Trophoblast cell (in vitro differentiated cells and primary cell): Measurements from ENCODE around the gene ASAP2.

Experiments used
- DNase-seq, 2 donors: peaks; one replicate each; pipeline ENCODE4 v3.0.0-alpha.2; 2016
- H2AFZ ChIP-seq: 2 replicates; pipeline ENCODE4 v1.6.1; 2013; ENCODE audit warnings: low read length, moderate library complexity, mild to moderate bottlenecking; ENCODE audit not compliant: insufficient read depth, poor library complexity
- H2AK5ac ChIP-seq: 2 replicates; pipeline ENCODE4 v1.6.1; 2013; ENCODE audit warnings: mild to moderate bottlenecking, low read length
- H2BK120ac ChIP-seq: 2 replicates; pipeline ENCODE4 v1.6.1; 2013; ENCODE audit warnings: low read length, mild to moderate bottlenecking, moderate library complexity; ENCODE audit not compliant: insufficient read depth, poor library complexity
- H2BK12ac ChIP-seq: 2 replicates; pipeline ENCODE4 v1.6.1; 2013; ENCODE audit warnings: mild to moderate bottlenecking, low read length, moderate library complexity
- H2BK5ac ChIP-seq: 2 replicates; pipeline ENCODE4 v1.6.1; 2013; ENCODE audit warnings: low read length, low read depth, moderate library complexity, mild to moderate bottlenecking; ENCODE audit not compliant: poor library complexity
- H3K14ac ChIP-seq: 2 replicates; pipeline ENCODE4 v1.6.1; 2013; ENCODE audit warnings: mild to moderate bottlenecking, low read length
- H3K18ac ChIP-seq: 2 replicates; pipeline ENCODE4 v1.6.1; 2013; ENCODE audit warnings: mild to moderate bottlenecking, low read length
- H3K23ac ChIP-seq: 2 replicates; pipeline ENCODE4 v1.6.1; 2013; ENCODE audit warnings: low read length
- H3K27ac ChIP-seq: 2 replicates; pipeline ENCODE4 v1.5.1; 2013; ENCODE audit warnings: low read depth, mild to moderate bottlenecking, inconsistent platforms, low read length, moderate library complexity
- H3K27me3 ChIP-seq: 2 replicates; pipeline ENCODE4 v1.6.1; 2013; ENCODE audit warnings: inconsistent platforms, mild to moderate bottlenecking, low read length, moderate library complexity; ENCODE audit not compliant: insufficient read depth
- H3K36me3 ChIP-seq, 2 experiments: 1 replicate in 1 of 2; 2 replicates in 1 of 2; pipeline ENCODE4 v1.6.1; 2013; ENCODE audit warnings: low read length in 2 of 2, mild to moderate bottlenecking in 2 of 2, moderate library complexity in 1 of 2; ENCODE audit not compliant: insufficient read depth in 2 of 2, control insufficient read depth in 1 of 2
- H3K4ac ChIP-seq: 2 replicates; pipeline ENCODE4 v1.6.1; 2013; ENCODE audit warnings: low read depth, mild to moderate bottlenecking, low read length, moderate library complexity
- H3K4me1 ChIP-seq, 2 experiments: 1 replicate in 1 of 2; 2 replicates in 1 of 2; pipeline ENCODE4 v1.6.1; 2013; ENCODE audit warnings: low read length in 2 of 2, mild to moderate bottlenecking in 2 of 2, moderate library complexity in 1 of 2; ENCODE audit not compliant: insufficient read depth in 2 of 2, control insufficient read depth in 1 of 2
- H3K4me2 ChIP-seq: 2 replicates; pipeline ENCODE4 v1.6.1; 2013; ENCODE audit warnings: inconsistent platforms, mild to moderate bottlenecking, low read length, moderate library complexity
- H3K4me3 ChIP-seq: 2 replicates; pipeline ENCODE4 v1.5.1; 2013; ENCODE audit warnings: mild to moderate bottlenecking, low read depth, low read length, inconsistent platforms
- H3K79me1 ChIP-seq: one replicate; pipeline ENCODE4 v1.6.1; 2013; ENCODE audit warnings: low read length
- H3K79me2 ChIP-seq: 2 replicates; pipeline ENCODE4 v1.6.1; 2013; ENCODE audit warnings: low read length, mild to moderate bottlenecking; ENCODE audit not compliant: control insufficient read depth, insufficient read depth, poor library complexity
- H3K9ac ChIP-seq: 2 replicates; pipeline ENCODE4 v1.6.1; 2013; ENCODE audit warnings: mild to moderate bottlenecking, low read length
- H3K9me3 ChIP-seq: 2 replicates; pipeline ENCODE4 v1.6.1; 2013; ENCODE audit warnings: low read depth, mild to moderate bottlenecking, control low read depth, inconsistent platforms, low read length; ENCODE audit not compliant: insufficient read depth
- H4K12ac ChIP-seq: 2 replicates; pipeline ENCODE4 v1.6.1; 2013; ENCODE audit warnings: low read depth, mild to moderate bottlenecking, low read length, moderate library complexity
- H4K8ac ChIP-seq: 2 replicates; pipeline ENCODE4 v1.6.1; 2013; ENCODE audit warnings: low read depth, mild to moderate bottlenecking, low read length, moderate library complexity
- H4K91ac ChIP-seq: one replicate; pipeline ENCODE4 v1.6.1; 2013; ENCODE audit warnings: low read depth, mild to moderate bottlenecking, low read length, moderate library complexity
- WGBS: extraction: QIAGEN DNeasy Blood & Tissue Kit; methylation state at CpG from one replicate; pipeline ENCODE4 v1.1.7; 2013; ENCODE audit warnings: missing lambda C conversion rate; ENCODE audit not compliant: insufficient read length, insufficient coverage; ENCODE audit errors: extremely low coverage; 5-methylcytosine and 5-hydroxymethylcytosine counted together

ASAP2 gene

GRCh38 chr2:9286554-9287399 lies 80.2 kb downstream of the ASAP2 start:
- DNase-seq = peak; percentile 72 to 86
- Histone ChIP-seq H3K79me2 (no peaks in the 10 kb centered on the region), H3K4me1 (peaks cover 18 to 21% of the 10 kb centered on the region in 2 experiments), H3K9me3 (no peaks in the 10 kb centered on the region), H3K27ac (peak overlapping the region; percentile 58), H2BK12ac (peak overlapping the region; percentile 29), H3K14ac (peak overlapping the region; percentile 45), H2AK5ac (peak overlapping the region; percentile 64), H4K12ac (no peak overlapping the region), H3K27me3 (no peaks in the 10 kb centered on the region), H3K4me2 (no peak overlapping the region), H3K79me1 (peaks cover 13% of the 10 kb centered on the region), H3K4me3 (peak overlapping the region; percentile 10), H3K9ac (no peak overlapping the region), H3K4ac (no peak overlapping the region), H3K36me3 (peaks cover 2% of the 10 kb centered on the region in 2 experiments), H3K23ac (no peak overlapping the region), H4K8ac (peak overlapping the region; percentile 54), H2BK120ac (peak overlapping the region; percentile 26), H2BK5ac (peak overlapping the region; percentile 14), H3K18ac (peak overlapping the region; percentile 74), H4K91ac (peak overlapping the region; percentile 75), H2AFZ (no peak overlapping the region)
- WGBS = 100% methylated on average over 2 of the region's 12 CpGs

GRCh38 chr2:9287400-9288045 lies 80.9 kb downstream of the ASAP2 start:
- Histone ChIP-seq H3K27ac (peak overlapping the region; percentile 58), H3K14ac (peak overlapping the region; percentile 69), H2BK12ac (peak overlapping the region; percentile 69), H3K79me2 (no peaks in the 10 kb centered on the region), H3K79me1 (peaks cover 16% of the 10 kb centered on the region), H3K36me3 (peaks cover 2% of the 10 kb centered on the region in 2 experiments), H3K4me1 (peaks cover 23 to 24% of the 10 kb centered on the region in 2 experiments), H2AFZ (no peak overlapping the region), H4K12ac (no peak overlapping the region), H2AK5ac (peak overlapping the region; percentile 55), H4K8ac (peak overlapping the region; percentile 26), H3K18ac (peak overlapping the region; percentile 64), H3K4me2 (no peak overlapping the region), H3K23ac (no peak overlapping the region), H3K9ac (no peak overlapping the region), H2BK5ac (peak overlapping the region; percentile 22), H3K27me3 (no peaks in the 10 kb centered on the region), H4K91ac (peak overlapping the region; percentile 75), H3K4me3 (no peak overlapping the region), H3K4ac (no peak overlapping the region), H2BK120ac (peak overlapping the region; percentile 53), H3K9me3 (no peaks in the 10 kb centered on the region)
- DNase-seq = peak; percentile 88 to 95
- WGBS = no CpG with 5 or more reads among the region's 15 CpGs

GRCh38 chr2:9288233-9288632 lies 81.6 kb downstream of the ASAP2 start:
- Histone ChIP-seq H3K27ac (no peak overlapping the region), H2AK5ac (no peak overlapping the region), H3K14ac (no peak overlapping the region), H3K23ac (no peak overlapping the region), H4K91ac (peak overlapping the region; percentile 22), H3K18ac (peak overlapping the region; percentile 10), H2AFZ (no peak overlapping the region), H3K4me2 (no peak overlapping the region), H3K9ac (no peak overlapping the region), H2BK5ac (no peak overlapping the region), H3K9me3 (no peaks in the 10 kb centered on the region), H2BK12ac (peak overlapping the region; percentile 9), H4K8ac (no peak overlapping the region), H3K4ac (no peak overlapping the region), H3K79me2 (no peaks in the 10 kb centered on the region), H3K36me3 (peaks cover 0 to 2% of the 10 kb centered on the region in 2 experiments), H2BK120ac (no peak overlapping the region), H3K79me1 (peaks cover 19% of the 10 kb centered on the region), H3K4me3 (no peak overlapping the region), H4K12ac (no peak overlapping the region), H3K27me3 (no peaks in the 10 kb centered on the region), H3K4me1 (peaks cover 26 to 28% of the 10 kb centered on the region in 2 experiments)
- no CpG with 5 or more reads among the region's 7 CpGs for WGBS
- DNase-seq = peak; percentile 37 to 80

GRCh38 chr2:9288681-9289338 lies 82.2 kb downstream of the ASAP2 start:
- Histone ChIP-seq H3K27me3 (no peaks in the 10 kb centered on the region), H3K9me3 (no peaks in the 10 kb centered on the region), H4K8ac (no peak overlapping the region), H3K18ac (no peak overlapping the region), H2BK5ac (no peak overlapping the region), H3K14ac (no peak overlapping the region), H3K4me2 (no peak overlapping the region), H3K79me1 (peaks cover 19% of the 10 kb centered on the region), H2BK120ac (no peak overlapping the region), H4K12ac (no peak overlapping the region), H3K4ac (no peak overlapping the region), H3K4me1 (peaks cover 26 to 28% of the 10 kb centered on the region in 2 experiments), H4K91ac (peak overlapping the region; percentile 29), H3K27ac (no peak overlapping the region), H3K4me3 (no peak overlapping the region), H3K23ac (no peak overlapping the region), H2AFZ (no peak overlapping the region), H3K36me3 (peaks cover 0 to 2% of the 10 kb centered on the region in 2 experiments), H3K9ac (no peak overlapping the region), H3K79me2 (no peaks in the 10 kb centered on the region), H2BK12ac (no peak overlapping the region), H2AK5ac (no peak overlapping the region)
- no CpG with 5 or more reads among the region's 5 CpGs for WGBS
- no peak for DNase-seq
